ENCODE data around the gene FRMPD4. TPM values are rescaled to one million over a fixed set of nuclear protein-coding genes. Genes with fewer than 3 reads are reported as not detected.

Gene FRMPD4
- total RNA-seq, 5 donors from 2014 or later (not counting 1 experiment from before 2014, with no cell fraction given), result not detected

DNA sequence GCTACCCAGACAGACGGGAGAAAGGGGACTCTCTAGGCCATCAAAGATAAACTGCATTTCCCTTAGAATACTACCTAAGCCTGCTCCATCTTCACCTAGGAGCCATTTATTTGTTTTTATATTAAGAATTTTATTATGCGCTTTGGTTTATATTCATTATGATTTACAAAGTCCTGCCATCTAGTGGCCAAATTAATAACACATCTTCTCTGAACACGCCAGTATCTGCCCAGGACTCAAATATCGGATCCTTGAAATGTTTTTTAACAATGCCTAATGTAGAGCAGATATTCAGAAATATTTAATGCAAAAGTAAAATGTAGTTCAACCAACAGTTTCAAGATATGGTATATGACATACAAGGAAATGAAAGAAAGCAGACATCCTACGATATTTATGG, 632.2 kb downstream of the FRMPD4 start:
- POLR2A ChIA-PET, result no interaction called here
- H3K36me3 Mint-ChIP-seq, result no peaks in the 10 kb centered on the region
- ATAC-seq (replicated peaks in 1 of 4) (peak in 2 of 4 experiments; percentile 34), DNase-seq (peak in 1 of 35 experiments; percentile 54)
- H3K36me3 ChIP-seq (ENCODE audit: control insufficient read depth in 2 of 2, extremely low read depth in 1 of 2, insufficient read depth in 1 of 2, low read length in 1 of 2), result no peaks in the 10 kb centered on the region
- WGBS (ENCODE audit: insufficient coverage), result no CpG with 5 or more reads among the region's 5 CpGs
- peaks cover 5 to 40% of the 10 kb centered on the region in 2 donors for H3K27me3 Mint-ChIP-seq
- no peak overlapping the region for H3K27ac ChIP-seq (ENCODE audit: low read length)
- H3K27ac Mint-ChIP-seq, result no peak overlapping the region
- H3K4me1 Mint-ChIP-seq, result peaks cover 6 to 10% (median 9%) of the 10 kb centered on the region in 3 donors
- no peaks in the 10 kb centered on the region for H3K9me3 ChIP-seq
- CTCF ChIA-PET, result interaction anchor here (1.1 to 2.0 kb wide), 6 partner anchors 10 to 63 kb away, joined by 3 to 20 read pairs (median 4); partner anchors contain the start of gene PRPS2 (in 1 of the 2)
- no peaks in the 10 kb centered on the region for H3K9me3 Mint-ChIP-seq
- H3K4me3 Mint-ChIP-seq, result no peak overlapping the region
- peaks cover 0 to 7% of the 10 kb centered on the region in 2 experiments for H3K4me1 ChIP-seq (ENCODE audit: control insufficient read depth in 1 of 2, extremely low read depth in 1 of 2, insufficient read depth in 2 of 2, low read length in 2 of 2)
- peaks cover 0 to 6% of the 10 kb centered on the region in 2 experiments for H3K27me3 ChIP-seq (replicated peaks in 1 of 2; ENCODE audit: control insufficient read depth in 2 of 2, extremely low read depth in 1 of 2, insufficient read depth in 2 of 2, low read length in 1 of 2)
- H3K4me3 ChIP-seq (ENCODE audit: control insufficient read depth in 1 of 2, extremely low read depth in 1 of 2, low read length in 1 of 2), result no peak overlapping the region

- H3K27ac ChIP-seq (ENCODE audit: low read length), result no peak overlapping the region
- CTCF ChIA-PET, result interaction anchor here (0.6 to 2.0 kb wide), 17 partner anchors 9 to 1641 kb away, joined by 3 to 20 read pairs (median 5); partner anchors contain the start of gene PRPS2 (in 1 of the 2)
- H3K4me1 ChIP-seq (ENCODE audit: control insufficient read depth in 1 of 2, extremely low read depth in 1 of 2, insufficient read depth in 2 of 2, low read length in 2 of 2), result peaks cover 0 to 7% of the 10 kb centered on the region in 2 experiments
- H3K4me3 ChIP-seq (ENCODE audit: control insufficient read depth in 1 of 2, extremely low read depth in 1 of 2, low read length in 1 of 2), result no peak overlapping the region
- H3K9me3 ChIP-seq, result no peaks in the 10 kb centered on the region
- POLR2A ChIA-PET, result no interaction called here
- Mint-ChIP-seq H3K4me1 (peaks cover 6 to 10% (median 9%) of the 10 kb centered on the region in 3 donors), H3K36me3 (no peaks in the 10 kb centered on the region), H3K27me3 (peaks cover 5 to 41% of the 10 kb centered on the region in 2 donors), H3K9me3 (no peaks in the 10 kb centered on the region), H3K27ac (no peak overlapping the region), H3K4me3 (peak overlapping the region in 1 of 3 donors; percentile 17)
- no peaks in the 10 kb centered on the region for H3K36me3 ChIP-seq (ENCODE audit: control insufficient read depth in 2 of 2, extremely low read depth in 1 of 2, insufficient read depth in 1 of 2, low read length in 1 of 2)
- WGBS (ENCODE audit: insufficient coverage), result no CpG with 5 or more reads among the region's 22 CpGs
- H3K27me3 ChIP-seq (replicated peaks in 1 of 2; ENCODE audit: control insufficient read depth in 2 of 2, extremely low read depth in 1 of 2, insufficient read depth in 2 of 2, low read length in 1 of 2), result peaks cover 0 to 6% of the 10 kb centered on the region in 2 experiments
- DNase-seq, result peak; percentile 33 to 87 (median 61)
- ATAC-seq (replicated peaks in 1 of 4), result peak; percentile 98 to 100 (median 100)
These were observed 633.3 kb downstream of the FRMPD4 start for GRCh38 chrX:12771445-12772069.
